NCI-H524 (cell line): ENCODE results near the gene GPC3.

ENCODE experiments used
- DNase-seq, 2 experiments: peaks; one replicate each; lab custom pipeline; 2025; lab: John Stamatoyannopoulos, UW

The GPC3 gene

DNA sequence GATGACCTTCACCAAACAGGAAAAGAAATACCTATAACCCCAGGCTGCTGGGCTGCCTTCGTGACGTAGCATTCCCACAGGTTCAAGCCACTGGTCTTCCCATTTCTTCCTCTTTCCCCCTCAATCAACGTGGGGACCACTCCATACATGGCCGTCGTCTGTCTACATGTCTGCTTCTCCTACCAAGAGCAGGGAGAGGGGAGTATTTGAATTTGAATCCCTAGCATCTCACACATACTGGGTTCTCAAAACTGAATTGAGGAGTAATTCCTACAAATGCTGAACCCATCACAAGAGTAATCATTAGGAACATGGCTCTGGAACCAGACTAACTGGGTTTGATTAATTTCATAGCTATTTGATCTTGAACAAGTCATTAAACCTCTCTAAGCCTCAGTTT is 17.3 kb downstream of the GPC3 start:
- DNase-seq = no peak

GRCh38 chrX:133966199-133966598 is 19.2 kb downstream of the GPC3 start:
- DNase-seq = no peak

- DNase-seq = peak in 1 of 2 experiments; percentile 24
These were observed 20.1 kb downstream of the GPC3 start for GRCh38 chrX:133965321-133965720.

DNA sequence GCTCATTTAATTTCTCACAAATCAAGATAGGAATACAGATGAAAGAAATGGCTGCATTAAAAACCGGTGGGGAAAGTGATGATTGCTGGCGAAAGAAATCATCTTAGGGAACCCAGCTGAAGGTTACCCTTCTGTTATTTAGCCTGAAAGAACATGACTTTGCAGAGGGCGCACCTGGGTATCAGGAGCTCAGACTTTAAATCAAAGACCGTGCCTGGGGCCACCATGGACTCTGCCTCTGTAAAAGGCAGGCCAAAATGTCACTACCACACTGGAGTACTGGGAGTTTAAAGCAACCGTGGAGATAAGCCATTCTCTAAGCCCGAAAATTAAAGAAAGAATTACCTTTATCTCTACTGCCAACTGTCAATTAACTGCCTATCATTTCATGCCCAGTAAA is 24.3 kb downstream of the GPC3 start:
- no peak for DNase-seq

DNA sequence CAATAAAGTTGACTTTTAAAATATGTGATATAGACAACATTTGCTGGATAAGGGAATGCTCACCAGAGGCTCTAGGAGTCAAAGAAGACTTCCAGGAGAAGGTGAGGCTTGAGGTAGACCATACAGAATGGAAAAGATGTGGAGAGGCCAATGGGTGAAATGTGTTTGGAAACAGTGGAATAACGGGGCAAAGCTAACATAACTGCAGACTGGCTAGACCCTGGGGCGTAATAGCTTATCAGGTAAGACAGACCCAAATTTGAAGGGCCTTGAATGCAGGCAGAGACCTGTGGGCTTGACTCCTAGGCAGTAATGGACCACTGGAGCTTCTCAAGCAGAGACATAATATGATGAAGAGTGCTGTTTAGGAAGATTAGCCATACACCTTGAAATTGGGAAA is 25.4 kb downstream of the GPC3 start:
- no peak for DNase-seq

DNA sequence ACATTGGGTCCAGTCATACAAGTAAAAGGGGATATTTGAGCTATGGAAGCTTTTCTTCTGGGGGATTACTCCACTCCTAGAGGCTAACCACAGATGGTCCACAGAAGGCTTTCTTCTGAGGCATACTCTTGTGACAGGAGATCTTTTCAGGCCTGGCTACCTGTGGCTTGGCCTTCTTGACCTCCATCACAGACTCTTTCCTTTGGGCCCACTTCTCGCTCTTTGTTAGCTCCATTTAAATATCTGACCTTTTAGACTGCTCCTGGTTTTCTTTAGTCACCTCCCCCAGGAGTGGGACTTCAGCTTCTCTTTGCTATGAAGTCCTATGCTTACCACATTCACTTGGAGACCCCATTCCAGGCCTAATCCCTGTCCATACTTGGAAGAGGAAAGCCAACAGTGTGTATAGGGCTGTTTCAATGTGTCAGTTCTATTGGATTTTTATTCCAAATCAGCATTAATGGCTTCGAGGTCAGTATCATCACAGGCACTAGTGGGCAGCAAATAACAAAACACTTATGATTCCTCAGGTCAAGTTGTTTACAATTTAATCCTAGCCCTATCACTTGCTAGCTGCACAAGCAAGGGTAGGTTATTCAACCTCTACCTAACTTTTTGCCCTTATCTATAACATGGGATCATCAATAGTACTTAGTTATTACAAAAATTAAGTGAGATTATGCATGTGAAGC is 26.3 kb downstream of the GPC3 start:
- no peak for DNase-seq

DNA sequence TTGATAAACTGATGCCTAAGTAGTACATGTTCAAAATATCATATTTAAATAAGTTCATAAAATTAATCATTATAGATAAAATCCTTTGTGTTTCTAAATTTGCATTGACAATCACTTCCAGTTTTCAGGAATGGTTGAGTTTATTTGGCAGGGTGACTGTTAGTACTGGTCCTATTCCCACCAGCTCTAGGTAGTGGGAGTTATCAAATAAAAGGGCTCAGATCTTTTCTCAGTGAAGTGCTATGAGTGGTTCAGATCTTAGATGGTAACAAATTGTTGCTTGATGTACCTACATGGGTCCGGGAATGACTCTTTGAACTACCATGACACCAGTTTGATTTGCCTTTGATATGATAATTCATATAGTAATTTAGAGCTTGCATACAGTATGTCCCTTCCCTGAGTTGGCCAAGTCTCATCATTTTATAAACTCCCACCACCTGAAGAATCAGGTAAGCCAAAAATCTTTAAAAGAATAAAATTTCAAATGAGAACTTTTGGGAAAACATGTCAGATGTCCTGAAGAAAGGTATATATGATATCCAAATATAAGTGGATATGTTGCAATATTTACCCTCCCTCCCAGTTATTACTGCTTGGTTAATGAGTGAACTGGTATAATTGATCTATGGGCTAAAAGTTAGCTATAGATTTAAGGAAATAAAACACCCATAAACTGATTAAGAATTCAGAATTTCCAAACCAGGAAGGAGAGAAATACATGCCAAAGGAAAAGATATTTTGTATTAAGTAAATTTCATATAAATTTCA is 28.6 kb downstream of the GPC3 start:
- DNase-seq = no peak

GRCh38 chrX:133953785-133954355 is 31.5 kb downstream of the GPC3 start:
- DNase-seq = no peak

DNA sequence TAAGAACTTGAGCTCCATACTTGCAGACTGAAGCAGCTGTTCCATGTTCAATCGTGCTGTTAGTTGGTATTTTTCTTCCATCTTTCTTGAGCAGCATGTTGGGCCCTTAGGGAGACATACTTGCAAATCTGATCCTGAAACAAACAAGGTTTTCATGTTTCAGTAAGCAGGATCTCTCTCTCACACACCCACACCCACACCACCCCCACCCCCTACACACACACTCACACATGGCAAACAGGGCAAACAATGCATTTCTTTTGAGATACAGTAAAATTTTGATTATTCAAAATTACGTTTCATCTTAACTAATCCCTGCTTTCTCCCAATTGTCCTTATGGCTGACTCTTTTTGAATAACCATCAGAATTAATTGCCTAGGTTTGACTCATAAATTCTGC is 32.3 kb downstream of the GPC3 start:
- DNase-seq = peak; percentile 39 to 69

DNA sequence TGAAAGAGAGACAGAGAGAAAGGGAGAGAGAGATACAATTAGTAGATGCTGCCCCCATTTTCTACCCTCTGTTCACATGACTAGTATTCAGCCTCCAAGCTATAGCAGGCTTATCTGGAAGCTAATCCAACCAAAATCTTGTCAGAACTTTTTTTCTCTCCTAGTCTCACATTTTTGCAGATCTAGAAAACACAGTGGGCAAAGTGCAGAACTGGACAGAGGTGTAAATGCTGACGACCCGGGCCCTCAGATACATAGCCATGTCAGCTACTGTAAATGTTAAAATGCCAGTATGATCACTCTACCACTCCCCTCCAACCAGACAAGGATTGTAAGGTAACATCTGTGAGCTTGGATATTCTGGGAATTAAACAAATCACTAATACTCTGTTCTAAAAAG is 34.3 kb downstream of the GPC3 start:
- no peak for DNase-seq

DNA sequence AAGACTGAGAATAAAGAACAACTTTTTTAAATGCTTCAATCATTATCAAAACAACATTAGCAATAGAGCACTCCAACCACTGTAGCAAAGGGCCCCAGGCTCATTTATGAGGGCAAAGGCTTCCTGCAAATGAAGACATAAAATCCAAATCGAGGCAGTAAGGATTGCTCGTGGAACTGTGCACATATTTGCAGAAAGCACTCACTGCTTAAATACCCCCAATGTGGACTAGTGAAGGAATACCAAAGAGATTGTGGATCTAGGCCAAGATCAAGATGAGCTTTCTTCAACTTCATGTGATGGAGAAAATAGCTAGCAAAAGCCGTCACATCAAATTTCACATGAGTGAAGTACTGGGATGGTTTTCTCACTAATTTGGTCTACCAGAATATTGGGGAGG is 35.2 kb downstream of the GPC3 start:
- DNase-seq = no peak

DNA sequence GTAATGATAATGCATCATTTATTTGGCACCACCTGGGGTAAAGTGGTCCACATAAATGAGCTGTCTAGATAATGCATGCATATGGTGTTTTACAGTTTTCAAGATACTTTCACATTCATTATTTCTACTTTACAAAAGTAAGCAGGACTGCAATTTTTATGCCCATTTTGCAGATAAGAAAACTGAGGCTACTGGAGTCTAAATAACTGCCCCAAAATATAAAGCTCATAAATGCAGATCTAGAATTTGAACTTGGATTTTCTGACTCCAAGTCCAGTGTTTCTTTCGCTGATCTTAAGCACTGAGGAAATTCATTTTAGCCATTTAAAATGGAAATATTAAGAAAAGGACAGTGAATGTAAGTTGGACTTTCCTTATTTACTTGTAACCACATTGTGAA is 36.5 kb downstream of the GPC3 start:
- DNase-seq = no peak

DNA sequence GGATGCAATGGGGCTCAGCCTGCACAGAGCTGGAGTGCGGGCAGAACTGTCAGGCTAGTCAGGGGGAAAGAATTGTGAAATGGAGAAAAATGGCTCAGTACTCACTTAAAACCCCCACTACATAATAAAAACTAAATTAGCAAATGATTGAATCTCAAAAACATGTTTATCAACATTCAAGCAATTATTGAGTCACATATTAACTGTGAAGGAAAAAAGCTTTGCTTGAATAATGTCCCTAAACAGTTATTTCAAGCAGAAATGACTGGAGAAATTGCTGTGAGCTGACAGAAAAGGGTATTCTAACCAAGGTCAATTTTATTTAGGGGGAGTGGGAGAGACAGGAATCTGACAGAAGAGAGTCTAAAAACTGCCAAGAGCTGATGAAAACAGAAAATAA is 37.4 kb downstream of the GPC3 start:
- DNase-seq = no peak

DNA sequence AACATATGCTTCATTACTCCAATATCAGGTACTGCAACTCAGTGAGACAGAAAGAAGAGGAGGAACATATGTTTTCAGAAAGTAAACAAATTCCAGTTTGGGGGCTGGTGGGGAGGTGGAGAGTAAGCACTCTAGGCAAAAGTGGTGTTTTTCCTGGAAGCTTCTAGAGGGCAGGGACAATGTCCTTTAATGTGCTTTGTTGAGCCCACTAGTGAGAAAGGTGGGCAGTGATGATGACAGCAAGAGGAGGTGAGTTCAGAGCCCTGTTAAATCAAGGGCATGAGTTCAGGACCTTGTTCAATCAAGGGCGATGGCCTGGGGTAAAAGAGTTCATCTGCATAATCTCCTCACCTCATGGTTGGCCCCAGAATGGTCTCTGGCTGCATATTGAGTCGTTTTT is 38.4 kb downstream of the GPC3 start:
- peak in 1 of 2 experiments; percentile 50 for DNase-seq

GRCh38 chrX:133943507-133943906 is 41.9 kb downstream of the GPC3 start:
- DNase-seq = peak; percentile 13 to 64

DNA sequence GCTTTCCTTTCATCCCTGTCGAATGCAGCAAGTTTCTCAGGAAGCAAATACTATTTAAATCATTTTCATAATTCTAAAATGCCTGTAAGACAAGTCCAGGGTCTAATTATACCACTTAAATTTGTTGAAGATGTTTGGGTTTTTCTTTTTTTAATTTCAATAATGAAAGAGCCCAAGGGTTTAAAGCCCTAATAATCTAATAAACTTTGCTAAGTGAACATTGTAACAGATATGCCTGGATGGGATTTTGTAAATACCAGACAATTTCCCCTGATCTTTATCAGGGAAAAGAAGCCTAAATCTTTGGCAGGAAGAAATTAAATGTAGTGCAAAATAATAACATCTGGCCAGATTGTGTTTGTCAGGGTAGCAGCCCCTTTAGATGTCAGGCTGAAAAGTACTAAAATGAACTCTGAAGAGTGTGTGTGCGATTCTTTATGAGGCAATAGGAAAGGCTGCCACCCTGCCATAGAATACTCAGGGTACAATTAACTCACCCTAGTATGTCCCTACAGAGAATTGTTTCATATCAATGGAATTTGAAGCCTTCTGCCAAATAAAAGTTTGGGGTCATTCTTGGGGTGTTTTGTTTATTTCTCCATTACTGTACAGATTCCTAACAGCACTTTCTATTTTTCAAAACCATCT is 45.6 kb downstream of the GPC3 start:
- peak in 1 of 2 experiments; percentile 9 for DNase-seq

DNA sequence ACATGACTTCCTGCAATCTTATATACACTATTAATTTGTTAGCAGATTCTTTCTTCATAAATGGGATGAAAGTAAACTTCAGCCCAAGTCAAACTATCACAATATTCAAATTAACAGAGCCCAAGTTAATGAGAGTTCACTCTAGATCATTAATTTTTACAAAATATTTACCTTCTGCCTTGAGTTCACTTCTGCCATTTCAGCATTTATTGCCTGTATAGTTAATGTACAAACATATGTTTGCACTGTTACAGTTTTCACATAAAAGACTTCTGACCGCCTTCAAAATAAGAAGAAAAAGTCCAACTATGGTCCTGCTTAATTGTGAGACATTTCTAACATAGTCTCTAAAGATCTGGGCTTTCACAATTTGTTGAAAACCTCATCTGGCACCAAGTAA is 46.9 kb downstream of the GPC3 start:
- no peak for DNase-seq

GRCh38 chrX:133937022-133937421 is 48.4 kb downstream of the GPC3 start:
- no peak for DNase-seq

DNA sequence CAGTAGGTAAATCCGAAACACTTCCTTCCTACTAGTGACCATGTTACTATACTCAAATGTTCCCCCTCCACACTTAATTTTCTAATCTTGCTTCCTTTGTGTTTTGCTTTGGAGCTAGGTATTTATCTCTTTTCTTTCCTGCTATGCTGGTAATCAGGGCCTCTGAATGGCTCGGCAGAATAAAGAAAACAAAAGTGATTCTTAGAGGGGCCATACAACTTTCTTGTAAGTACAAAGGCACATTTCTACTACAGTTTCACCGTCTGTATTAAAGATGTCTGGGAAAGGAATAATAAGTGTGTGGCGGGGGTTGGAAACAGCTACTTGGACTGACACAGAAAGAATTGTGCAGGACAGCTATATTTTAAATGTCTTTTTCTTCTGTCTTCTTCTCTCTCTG is 50.3 kb downstream of the GPC3 start:
- DNase-seq = no peak

GRCh38 chrX:133933316-133933715 is 52.1 kb downstream of the GPC3 start:
- no peak for DNase-seq

GRCh38 chrX:133929836-133930464 is 55.4 kb downstream of the GPC3 start:
- DNase-seq = no peak

DNA sequence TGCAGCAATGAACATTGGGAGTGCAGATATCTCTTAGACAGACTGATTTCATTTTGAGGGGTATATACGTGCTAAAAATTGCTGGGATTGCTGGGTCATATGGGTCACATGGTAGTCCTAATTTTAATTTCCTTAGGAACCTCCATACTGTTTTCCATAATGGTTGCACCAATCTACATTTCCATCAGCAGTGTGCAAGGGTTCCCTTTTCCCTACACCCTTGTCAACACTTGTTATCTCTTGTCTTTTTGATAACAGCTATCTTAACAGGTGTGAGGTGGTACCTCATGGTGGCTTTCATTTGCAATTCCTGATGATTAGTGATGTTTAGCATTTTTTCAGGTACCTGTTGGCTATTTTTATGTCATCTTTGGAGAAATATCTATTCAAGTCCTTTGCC is 57.0 kb downstream of the GPC3 start:
- no peak for DNase-seq
